HG02759 (cell line): Measurements from ENCODE around the gene SLX4IP.

Source experiments
- ATAC-seq: cut with Tn5 transposase; IDR thresholded peaks from one replicate; pipeline ENCODE4 v1.9.1; 2021; ENCODE audit warnings: mild to moderate bottlenecking, moderate library complexity; ENCODE audit not compliant: unreplicated experiment

SLX4IP gene

GRCh38 chr20:10625641-10626040 lies 190.5 kb downstream of the SLX4IP start:
- no peak for ATAC-seq

DNA sequence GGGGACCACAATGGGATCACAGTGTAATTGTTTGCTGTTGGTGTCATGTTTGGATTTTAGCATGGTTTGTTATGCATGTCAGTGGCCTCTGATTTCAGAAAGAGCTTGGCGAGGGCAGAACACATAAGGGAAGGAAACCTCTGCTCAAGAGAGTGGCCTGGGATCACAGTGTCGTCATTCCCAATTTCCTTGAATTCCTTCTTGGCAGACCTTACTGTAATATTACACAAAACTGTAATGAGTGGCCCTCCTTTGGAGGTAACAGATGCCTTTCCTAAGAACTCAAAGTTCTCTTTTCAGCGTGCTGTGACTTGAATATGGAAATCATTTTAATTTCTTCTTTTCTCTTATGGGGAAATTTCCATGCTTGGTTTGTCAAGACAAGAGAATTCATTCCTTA lies 191.8 kb downstream of the SLX4IP start:
- ATAC-seq, result no peak

- no peak for ATAC-seq
Measured at GRCh38 chr20:10629946-10630650, 195.0 kb downstream of the SLX4IP start.

- no peak for ATAC-seq
Measured at GRCh38 chr20:10631126-10631525, 196.0 kb downstream of the SLX4IP start.

- no peak for ATAC-seq
Measured at GRCh38 chr20:10632721-10633509, 197.8 kb downstream of the SLX4IP start.

- no peak for ATAC-seq
Measured at GRCh38 chr20:10633718-10634117, 198.6 kb downstream of the SLX4IP start.

GRCh38 chr20:10634211-10634610 lies 199.1 kb downstream of the SLX4IP start:
- ATAC-seq, result no peak

DNA sequence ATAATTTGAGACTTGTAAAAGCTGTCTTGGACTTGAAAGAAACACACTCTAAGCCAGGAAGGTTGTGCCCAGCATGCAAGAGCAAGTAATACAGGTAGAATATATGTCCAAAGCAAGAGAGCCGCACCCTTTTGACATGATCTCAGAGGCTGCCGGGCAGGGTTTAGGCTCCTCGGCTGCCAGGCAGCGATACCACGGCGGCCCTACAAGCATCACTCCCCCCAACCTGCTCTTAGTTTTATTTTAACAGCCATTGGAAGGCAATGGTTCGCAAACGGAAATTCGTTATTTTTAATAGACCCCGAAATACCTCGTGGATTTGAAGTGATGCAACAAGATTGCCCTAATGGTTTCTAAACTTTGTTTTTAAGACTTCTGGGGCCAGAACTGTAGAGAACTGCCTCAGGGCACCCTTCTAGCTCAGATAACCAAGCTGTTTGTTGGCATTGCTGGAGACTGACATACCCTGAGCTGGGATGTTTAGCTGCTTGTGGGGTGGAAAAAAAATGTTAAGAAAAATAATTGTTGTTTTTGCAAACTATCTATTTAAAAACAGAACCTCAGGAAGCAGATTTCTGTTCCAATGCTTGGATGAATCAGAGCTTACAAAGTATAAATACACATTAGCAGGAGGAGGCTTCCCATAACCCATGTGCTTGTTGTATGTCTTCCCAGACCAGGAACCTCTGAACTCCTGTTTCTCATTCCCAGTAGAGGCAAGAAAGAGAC lies 199.7 kb downstream of the SLX4IP start:
- no peak for ATAC-seq

GRCh38 chr20:10635476-10636208 lies 200.5 kb downstream of the SLX4IP start:
- ATAC-seq, result no peak

GRCh38 chr20:10636326-10636818 lies 201.3 kb downstream of the SLX4IP start:
- no peak for ATAC-seq

DNA sequence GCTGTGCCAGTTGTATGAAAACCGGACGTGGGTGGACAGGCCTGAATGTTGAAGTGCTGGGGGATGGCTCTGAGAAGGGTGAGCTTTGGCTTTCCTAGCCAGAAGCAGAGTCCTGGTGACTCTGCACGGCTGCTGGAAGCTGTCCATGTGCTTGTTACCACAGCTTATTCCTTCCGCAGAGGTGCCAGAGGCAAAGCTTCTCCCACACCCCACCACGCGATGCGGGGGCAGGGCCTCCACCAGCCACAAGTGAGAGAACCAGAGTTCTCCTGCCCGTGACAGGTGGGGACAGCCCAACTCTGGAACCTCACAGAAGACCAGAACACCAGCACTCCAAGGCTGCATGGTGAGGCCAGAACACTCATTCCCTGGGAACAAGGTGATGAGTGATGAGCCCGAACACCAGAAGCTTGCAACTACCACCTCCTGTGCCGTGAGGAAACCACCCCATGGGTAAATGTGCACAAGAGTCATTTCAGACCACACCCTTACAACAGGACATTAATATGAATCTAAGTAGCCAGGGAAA lies 202.0 kb downstream of the SLX4IP start:
- ATAC-seq, result no peak

DNA sequence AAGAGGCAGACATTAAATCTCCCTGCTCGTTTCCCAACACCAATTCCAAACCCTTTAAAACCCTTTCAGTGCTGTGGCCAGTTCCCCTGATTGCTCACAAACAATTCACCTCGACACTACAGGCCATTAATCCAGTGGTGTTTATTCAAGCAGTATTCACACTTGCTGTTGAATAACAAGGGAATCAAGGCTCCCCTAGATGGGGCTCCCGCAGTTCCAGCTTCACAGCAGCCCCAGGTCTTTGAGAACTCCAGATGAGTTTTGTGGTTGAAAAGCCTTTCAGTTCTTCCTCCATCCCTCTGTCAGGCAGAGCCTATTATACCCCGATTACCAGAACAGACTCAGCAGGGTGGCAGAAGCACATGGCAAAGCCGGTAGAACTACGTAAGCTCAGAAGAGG lies 202.5 kb downstream of the SLX4IP start:
- no peak for ATAC-seq

DNA sequence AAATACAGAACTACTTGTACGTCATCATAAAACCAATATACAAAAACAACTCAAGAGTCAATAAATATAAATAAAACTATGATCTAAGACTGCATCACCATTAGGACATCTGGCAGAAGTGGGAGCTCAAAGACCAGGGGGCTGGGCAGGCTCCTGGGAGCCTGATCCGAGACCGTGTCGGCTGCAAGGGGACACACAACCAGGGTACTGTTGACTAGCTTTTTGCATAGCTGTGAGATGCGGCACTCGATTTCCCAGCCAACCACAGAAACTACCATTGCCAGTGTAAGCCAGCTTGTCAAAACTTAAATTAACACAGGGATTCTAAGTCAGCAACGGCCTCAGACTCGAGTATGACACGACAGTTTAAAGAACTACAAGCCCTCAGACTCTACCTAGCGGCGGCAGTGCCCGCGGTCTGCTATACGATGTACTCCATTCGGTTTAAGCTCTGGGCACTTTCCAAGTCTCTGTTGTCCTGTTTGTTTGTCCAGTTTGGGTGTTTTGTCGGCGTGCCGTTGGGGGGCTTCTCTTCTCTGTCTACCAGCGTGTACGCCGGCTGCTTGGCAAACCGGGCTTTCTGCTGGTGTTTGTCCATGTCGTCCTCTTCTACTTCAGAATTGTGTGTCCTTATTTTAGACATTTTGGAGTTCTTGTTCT lies 204.1 kb downstream of the SLX4IP start:
- no peak for ATAC-seq

DNA sequence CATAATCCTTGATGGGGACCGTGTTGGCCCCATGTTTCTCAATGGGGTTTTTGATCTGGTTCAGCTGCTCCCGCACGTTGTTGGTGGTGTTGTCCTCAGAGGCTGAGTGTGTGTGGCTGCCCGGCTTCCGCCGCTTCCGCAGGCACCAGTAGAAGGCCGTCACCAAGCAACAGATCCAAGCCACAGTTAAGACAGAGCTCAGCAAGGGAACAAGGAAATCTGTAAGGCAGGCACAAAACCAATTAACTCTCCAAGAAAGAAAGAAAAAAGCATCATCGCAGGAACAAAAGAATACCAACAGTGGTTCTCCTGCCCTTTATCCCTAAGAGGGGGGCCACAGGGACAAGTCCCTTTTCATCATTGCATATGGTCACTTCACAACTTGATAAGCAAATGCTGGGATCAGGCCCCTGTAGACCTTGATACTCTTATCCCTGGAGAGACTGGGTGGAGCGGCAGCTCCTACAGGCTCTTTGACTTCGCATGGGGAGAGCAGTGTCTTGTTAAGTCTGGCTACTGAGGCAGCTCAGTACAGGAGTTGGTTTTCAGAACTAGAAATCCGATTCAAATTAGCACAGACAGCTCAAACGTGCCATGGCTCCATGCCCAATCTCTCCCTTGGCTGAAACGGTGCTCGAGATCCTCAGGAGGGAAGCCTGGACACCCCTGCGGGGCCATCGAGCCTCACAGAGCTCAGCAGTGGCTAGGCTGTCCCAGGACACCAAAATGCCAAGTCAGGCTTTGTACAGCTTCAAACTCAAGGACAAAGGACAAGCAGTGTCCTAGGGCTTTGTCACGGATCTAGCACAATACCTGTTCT lies 204.8 kb downstream of the SLX4IP start:
- no peak for ATAC-seq

GRCh38 chr20:10640897-10641296 lies 205.8 kb downstream of the SLX4IP start:
- ATAC-seq, result no peak

- ATAC-seq, result no peak
Measured at GRCh38 chr20:10641467-10641866, 206.4 kb downstream of the SLX4IP start.

DNA sequence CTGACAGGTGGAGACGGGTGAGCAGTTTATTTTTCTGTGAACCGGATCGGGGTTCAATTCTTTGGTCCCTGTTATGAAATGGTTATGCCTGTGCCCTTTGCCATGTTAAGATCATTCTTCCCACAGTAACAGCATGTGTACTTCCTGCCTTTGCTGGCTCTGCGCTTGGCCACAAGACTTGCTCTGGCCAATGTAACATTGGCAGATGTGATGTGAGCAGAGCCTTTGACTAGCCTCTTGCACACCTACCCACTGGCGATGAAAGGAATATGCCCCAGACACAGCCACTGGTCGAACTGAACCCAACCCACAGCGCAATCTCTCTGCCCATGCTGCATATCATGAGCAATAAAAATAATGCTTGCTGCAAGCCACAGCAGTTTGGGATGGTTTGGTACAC lies 206.8 kb downstream of the SLX4IP start:
- no peak for ATAC-seq

DNA sequence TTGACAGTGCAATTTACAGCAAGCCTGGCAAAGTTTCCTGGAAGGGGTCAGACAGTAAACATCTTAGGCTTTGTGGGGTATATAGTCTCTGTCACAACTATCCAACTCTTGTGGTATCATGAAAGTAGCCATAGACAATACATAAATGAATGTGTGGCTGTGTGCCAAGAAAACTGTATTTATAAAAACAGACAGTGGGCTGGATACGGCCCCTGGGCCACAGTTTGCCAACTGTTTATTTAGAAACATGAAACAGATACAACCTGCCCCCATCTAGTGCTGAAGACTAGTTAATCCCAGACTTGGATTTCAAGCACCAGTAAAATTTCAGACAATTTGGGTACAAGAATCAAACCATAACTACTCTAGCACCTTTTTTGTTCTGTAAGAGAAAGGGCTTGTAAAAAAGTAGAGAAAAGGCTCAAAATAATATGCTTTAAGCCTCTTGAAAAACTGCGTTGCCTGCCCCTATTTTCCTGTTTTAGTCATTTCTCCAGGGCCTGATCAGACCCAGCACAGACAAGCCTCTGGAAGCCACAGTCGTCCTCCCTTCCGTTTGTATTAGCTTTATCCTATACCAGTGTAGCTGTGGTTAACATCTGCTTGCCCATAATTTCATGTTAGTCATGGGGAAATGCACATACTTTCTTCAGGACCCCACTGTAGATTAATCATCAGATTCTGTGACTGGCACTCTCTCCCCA lies 207.9 kb downstream of the SLX4IP start:
- no peak for ATAC-seq

GRCh38 chr20:10643560-10643873 lies 208.4 kb downstream of the SLX4IP start:
- no peak for ATAC-seq
